Stomach (tissue), 4 donors: ENCODE results near the gene FAM50B.

Experiments
- POLR2A ChIP-seq, 4 donors: fragments of 450-650 bp; IDR thresholded peaks; one replicate each; pipeline ENCODE4 v1.6.1; 2016; ENCODE audit warnings: antibody characterized with exemption in 4 of 4, control low read depth in 2 of 4, mild to moderate bottlenecking in 1 of 4, moderate library complexity in 1 of 4
- POLR2AphosphoS5 ChIP-seq, 3 donors: sonication (generic); formaldehyde crosslinking; IDR thresholded peaks; one replicate each; pipeline ENCODE4 v1.6.1; 2016; ENCODE audit warnings: antibody characterized with exemption in 3 of 3
- TF ChIP-seq, protein P1 (sequence below), 7 experiments: fragments of 450-650 bp in 4 of 7; fragments of 200-600 bp in 3 of 7; sonication (generic) in 3 of 7; IDR thresholded peaks; one replicate each; pipeline ENCODE4 v1.5.1; 2016 to 2019; ENCODE audit warnings: antibody characterized with exemption in 7 of 7, control low read depth in 2 of 7, mild to moderate bottlenecking in 1 of 7

DNA sequence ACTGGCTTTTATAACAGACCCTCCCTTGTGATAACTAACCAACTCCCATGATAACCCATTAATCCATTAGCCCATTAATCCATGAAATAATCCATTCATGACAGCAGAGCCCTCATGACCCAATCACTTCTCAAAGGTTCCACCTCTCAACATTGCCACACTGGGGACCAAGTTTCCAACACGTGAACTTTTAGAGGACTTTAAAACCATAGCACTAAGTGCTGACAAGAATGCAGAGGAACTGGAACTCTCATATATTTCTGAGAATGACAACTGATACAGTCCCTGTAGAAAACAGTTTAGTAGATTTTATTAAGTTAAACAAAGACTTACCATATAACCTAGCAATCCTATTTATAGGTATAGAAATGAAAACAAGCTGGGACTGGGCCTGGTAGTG lies 11.4 kb upstream of the FAM50B start:
- TF ChIP-seq, protein P1, sequence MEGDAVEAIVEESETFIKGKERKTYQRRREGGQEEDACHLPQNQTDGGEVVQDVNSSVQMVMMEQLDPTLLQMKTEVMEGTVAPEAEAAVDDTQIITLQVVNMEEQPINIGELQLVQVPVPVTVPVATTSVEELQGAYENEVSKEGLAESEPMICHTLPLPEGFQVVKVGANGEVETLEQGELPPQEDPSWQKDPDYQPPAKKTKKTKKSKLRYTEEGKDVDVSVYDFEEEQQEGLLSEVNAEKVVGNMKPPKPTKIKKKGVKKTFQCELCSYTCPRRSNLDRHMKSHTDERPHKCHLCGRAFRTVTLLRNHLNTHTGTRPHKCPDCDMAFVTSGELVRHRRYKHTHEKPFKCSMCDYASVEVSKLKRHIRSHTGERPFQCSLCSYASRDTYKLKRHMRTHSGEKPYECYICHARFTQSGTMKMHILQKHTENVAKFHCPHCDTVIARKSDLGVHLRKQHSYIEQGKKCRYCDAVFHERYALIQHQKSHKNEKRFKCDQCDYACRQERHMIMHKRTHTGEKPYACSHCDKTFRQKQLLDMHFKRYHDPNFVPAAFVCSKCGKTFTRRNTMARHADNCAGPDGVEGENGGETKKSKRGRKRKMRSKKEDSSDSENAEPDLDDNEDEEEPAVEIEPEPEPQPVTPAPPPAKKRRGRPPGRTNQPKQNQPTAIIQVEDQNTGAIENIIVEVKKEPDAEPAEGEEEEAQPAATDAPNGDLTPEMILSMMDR (IDR thresholded peaks at IDR 0.05) = no peak
- TF ChIP-seq POLR2AphosphoS5 (IDR thresholded peaks at IDR 0.05) (no peak), POLR2A (IDR thresholded peaks at IDR 0.05) (no peak)
